T follicular helper cell (primary cell): ENCODE results near the gene KCTD2.

Source experiments
- DNase-seq: peaks from one replicate; pipeline ENCODE4 v3.0.0-alpha.2; 2020; ENCODE audit warnings: low read depth

KCTD2 gene

GRCh38 chr17:75077496-75078283, 30.7 kb downstream of the KCTD2 start:
- peak; percentile 19 for DNase-seq

- no peak for DNase-seq
Observed at GRCh38 chr17:75078284-75079022, 31.4 kb downstream of the KCTD2 start.

- DNase-seq, result no peak
Observed at GRCh38 chr17:75079023-75079373, 32.0 kb downstream of the KCTD2 start.

- DNase-seq, result no peak
Observed at GRCh38 chr17:75081611-75082540, 34.9 kb downstream of the KCTD2 start.

- no peak for DNase-seq
Observed at GRCh38 chr17:75082683-75083082, 35.7 kb downstream of the KCTD2 start.

GRCh38 chr17:75084039-75084660, 37.1 kb downstream of the KCTD2 start:
- DNase-seq, result no peak

- no peak for DNase-seq
Observed at GRCh38 chr17:75086496-75087181, 39.6 kb downstream of the KCTD2 start.

GRCh38 chr17:75087182-75087557, 40.1 kb downstream of the KCTD2 start:
- DNase-seq, result no peak

- no peak for DNase-seq
Observed at GRCh38 chr17:75087558-75088453, 40.8 kb downstream of the KCTD2 start, which contains the start of gene SLC16A5. Gene SLC16A5 (plus strand): TSS chr17:75087954. CDS start chr17:75093637, 5,683 bp downstream.

- DNase-seq, result no peak
Observed at GRCh38 chr17:75088465-75089417, 41.7 kb downstream of the KCTD2 start.

- DNase-seq, result no peak
Observed at GRCh38 chr17:75090871-75091854, 44.1 kb downstream of the KCTD2 start.

- no peak for DNase-seq
Observed at GRCh38 chr17:75091855-75092327, 44.9 kb downstream of the KCTD2 start.

GRCh38 chr17:75093548-75094158, 46.6 kb downstream of the KCTD2 start:
- DNase-seq, result no peak

- no peak for DNase-seq
Observed at GRCh38 chr17:75094871-75095399, 47.9 kb downstream of the KCTD2 start.

- DNase-seq, result no peak
Observed at GRCh38 chr17:75096082-75096625, 49.1 kb downstream of the KCTD2 start.

GRCh38 chr17:75097865-75098264, 50.8 kb downstream of the KCTD2 start:
- no peak for DNase-seq

GRCh38 chr17:75098861-75099260, 51.8 kb downstream of the KCTD2 start:
- no peak for DNase-seq
